Small intestine (tissue), 7 donors: ENCODE data around the gene JAKMIP2. TPM values are rescaled to one million over a fixed set of nuclear protein-coding genes. Genes with fewer than 3 reads are reported as not detected.

ENCODE experiments used
- DNase-seq, 2 donors: peaks; one replicate each; pipeline versions ENCODE4 v3.0.0 to v3.0.0-alpha.2; 2013
- FAIRE-seq: peaks from 2 replicates; lab custom pipeline; 2012; peaks lifted over from hg19 to GRCh38; lab: Jason Lieb, UNC
- H3K27ac ChIP-seq, 3 donors: one replicate each; pipeline ENCODE4 v1.5.1; 2013; ENCODE audit warnings: low read length in 2 of 3, mild to moderate bottlenecking in 2 of 3, control low read depth in 1 of 3, inconsistent platforms in 1 of 3, low read depth in 1 of 3, moderate library complexity in 1 of 3
- H3K27me3 ChIP-seq, 3 donors: one replicate each; pipeline ENCODE4 v1.6.1; 2013; ENCODE audit warnings: low read length in 3 of 3, inconsistent platforms in 1 of 3; ENCODE audit not compliant: control insufficient read depth in 3 of 3, insufficient read depth in 3 of 3
- H3K36me3 ChIP-seq, 3 donors: one replicate each; pipeline ENCODE4 v1.6.1; 2013; ENCODE audit warnings: low read length in 3 of 3, inconsistent platforms in 1 of 3, low read depth in 1 of 3, mild to moderate bottlenecking in 1 of 3, moderate library complexity in 1 of 3; ENCODE audit not compliant: control insufficient read depth in 3 of 3, insufficient read depth in 2 of 3
- H3K4me1 ChIP-seq, 3 donors: one replicate each; pipeline ENCODE4 v1.6.1; 2013; ENCODE audit warnings: low read length in 2 of 3, inconsistent platforms in 1 of 3, low read depth in 1 of 3, mild to moderate bottlenecking in 1 of 3, moderate library complexity in 1 of 3; ENCODE audit not compliant: control insufficient read depth in 3 of 3, insufficient read depth in 2 of 3
- H3K4me3 ChIP-seq, 3 donors: one replicate each; pipeline ENCODE4 v1.5.1; 2013; ENCODE audit warnings: low read length in 3 of 3, control low read depth in 1 of 3, inconsistent platforms in 1 of 3, low read depth in 1 of 3, mild to moderate bottlenecking in 1 of 3, moderate library complexity in 1 of 3
- H3K9me3 ChIP-seq, 2 donors: one replicate each; pipeline ENCODE4 v1.6.1; 2013; ENCODE audit warnings: low read depth in 1 of 2, low read length in 1 of 2; ENCODE audit not compliant: control insufficient read depth in 2 of 2, insufficient read depth in 1 of 2
- WGBS, 3 donors: extraction: QIAGEN DNeasy Blood & Tissue Kit; methylation state at CpG; one replicate each; pipeline ENCODE4 v1.1.7; 2013; 5-methylcytosine and 5-hydroxymethylcytosine counted together
- polyA plus RNA-seq, 4 donors: library from polyadenylated mRNA; stranded (reverse) in 3 of 4; unstranded in 1 of 4; fragments of 200-250 nt in 3 of 4; fragments of 120-200 nt in 1 of 4; gene quantifications; one replicate each; pipeline versions ENCODE4 v1.2.1 to v1.2.3, GENCODE V29; 2013
- donor health status: healthy with polysubstance abuse.
- donor health status: control.
- donor health status: control.
- donor health status: Bipolar disorder and iron deficiency.
- donor health status: healthy.

Gene JAKMIP2
- polyA plus RNA-seq, 4 donors, result 0.22 to 1.0 (median 0.42) TPM

DNA sequence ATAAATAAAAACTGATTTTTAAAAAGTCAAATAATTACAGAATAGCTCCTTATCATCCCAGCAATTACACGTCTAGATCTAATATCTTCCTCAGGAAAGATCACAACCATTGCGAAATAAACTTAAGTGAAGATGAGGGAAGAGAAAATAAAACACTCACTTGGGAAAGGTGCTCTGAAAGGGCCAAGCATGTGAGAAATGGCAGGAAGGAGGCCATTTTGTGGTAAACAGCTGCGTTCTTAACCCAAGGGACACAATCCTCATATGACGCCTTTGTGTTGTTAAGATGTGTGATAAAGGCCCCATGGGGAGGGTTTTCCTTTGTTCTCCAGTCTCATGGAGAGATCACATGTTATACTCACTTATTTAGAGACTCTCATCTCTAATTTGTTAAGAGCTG, 32.5 kb downstream of the JAKMIP2 start:
- DNase-seq (no peak), FAIRE-seq (no peak)
- WGBS, 3 donors, result 61 to 84% (median 82%) methylated on average over 4 of the region's 4 CpGs
- Histone ChIP-seq H3K9me3 (no peaks in the 10 kb centered on the region), H3K4me3 (no peak overlapping the region), H3K27me3 (no peaks in the 10 kb centered on the region), H3K4me1 (no peaks in the 10 kb centered on the region), H3K36me3 (no peaks in the 10 kb centered on the region), H3K27ac (no peak overlapping the region)

- Histone ChIP-seq H3K27me3 (no peaks in the 10 kb centered on the region), H3K4me1 (no peaks in the 10 kb centered on the region), H3K4me3 (no peak overlapping the region), H3K9me3 (no peaks in the 10 kb centered on the region), H3K27ac (no peak overlapping the region), H3K36me3 (no peaks in the 10 kb centered on the region)
- FAIRE-seq, result no peak
- DNase-seq, result no peak
- WGBS, 3 donors, result 66 to 85% (median 72%) methylated on average over 2 of the region's 2 CpGs
These were observed 33.9 kb downstream of the JAKMIP2 start for GRCh38 chr5:147748590-147748989.

GRCh38 chr5:147746986-147747385, 35.5 kb downstream of the JAKMIP2 start:
- FAIRE-seq (no peak), DNase-seq (no peak)
- Histone ChIP-seq H3K4me3 (no peak overlapping the region), H3K4me1 (no peaks in the 10 kb centered on the region), H3K9me3 (no peaks in the 10 kb centered on the region), H3K36me3 (no peaks in the 10 kb centered on the region), H3K27ac (no peak overlapping the region), H3K27me3 (no peaks in the 10 kb centered on the region)
- 71 to 79% (median 73%) methylated on average over 3 of the region's 3 CpGs for WGBS, 3 donors

DNA sequence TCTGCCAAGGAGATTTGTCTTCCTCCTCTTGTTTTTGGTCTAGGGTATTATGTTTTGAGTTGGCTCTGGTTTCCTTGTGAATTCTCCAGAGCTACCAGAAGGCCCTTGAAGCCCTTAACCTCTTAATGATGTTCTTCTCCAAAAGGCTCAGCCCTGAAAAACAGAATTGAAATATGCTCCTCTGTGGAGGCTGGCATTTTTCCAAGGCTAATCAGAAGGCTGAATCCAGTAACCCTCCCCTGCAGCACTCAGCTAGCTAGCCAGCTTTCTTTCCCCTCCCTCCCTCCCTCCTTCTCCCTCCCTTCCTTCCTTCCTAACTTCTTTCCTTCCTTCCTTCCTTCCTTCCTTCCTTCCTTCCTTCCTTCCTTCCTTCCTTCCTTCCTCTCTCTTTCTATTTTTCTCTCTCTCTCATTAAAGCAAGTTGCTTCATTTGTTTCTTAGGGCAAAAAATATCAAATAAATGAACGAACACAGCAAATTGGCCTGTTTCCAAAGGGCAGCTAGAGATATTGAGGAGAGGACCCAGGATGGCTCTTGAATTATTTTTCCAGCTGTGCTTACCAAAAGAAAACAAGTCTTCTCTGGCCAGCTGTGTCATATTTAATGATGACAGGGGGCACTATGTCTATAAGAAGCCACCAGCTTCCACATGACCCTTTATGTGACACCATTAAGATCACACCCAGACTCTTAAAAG, 38.7 kb downstream of the JAKMIP2 start:
- H3K27me3 ChIP-seq, result no peaks in the 10 kb centered on the region
- no peak for FAIRE-seq
- no peaks in the 10 kb centered on the region for H3K36me3 ChIP-seq
- no peak for DNase-seq
- WGBS, 3 donors, result 19 to 46% (median 29%) methylated on average over 1 of the region's 1 CpG
- H3K27ac ChIP-seq, result no peak overlapping the region
- no peaks in the 10 kb centered on the region for H3K9me3 ChIP-seq
- H3K4me3 ChIP-seq, result no peak overlapping the region
- no peaks in the 10 kb centered on the region for H3K4me1 ChIP-seq

GRCh38 chr5:147743012-147743411, 39.5 kb downstream of the JAKMIP2 start:
- FAIRE-seq (no peak), DNase-seq (no peak)
- Histone ChIP-seq H3K27me3 (no peaks in the 10 kb centered on the region), H3K36me3 (no peaks in the 10 kb centered on the region), H3K27ac (no peak overlapping the region), H3K9me3 (no peaks in the 10 kb centered on the region), H3K4me1 (no peaks in the 10 kb centered on the region), H3K4me3 (no peak overlapping the region)
- 78 to 92% (median 88%) methylated on average over 2 of the region's 2 CpGs for WGBS, 3 donors

DNA sequence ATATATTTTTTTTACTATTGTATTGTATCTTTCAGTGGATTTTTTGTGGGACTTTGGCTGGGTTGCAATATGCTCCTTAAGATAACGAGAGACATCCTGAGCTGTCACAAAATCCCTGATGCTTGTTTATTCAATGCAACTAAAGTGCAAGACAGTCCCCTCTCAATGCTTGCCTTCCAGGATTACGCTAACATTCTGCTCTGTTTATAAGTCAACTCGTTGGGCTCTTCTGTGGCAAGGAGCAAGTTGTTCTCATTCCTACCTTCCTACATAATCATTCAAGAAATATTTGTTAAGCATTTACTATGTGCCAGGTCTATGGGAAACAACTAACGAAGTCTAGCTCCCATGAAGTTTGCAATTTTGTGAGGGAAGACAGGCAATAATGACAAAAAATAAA, 40.4 kb downstream of the JAKMIP2 start:
- Histone ChIP-seq H3K27me3 (no peaks in the 10 kb centered on the region), H3K4me3 (no peak overlapping the region), H3K27ac (no peak overlapping the region), H3K36me3 (no peaks in the 10 kb centered on the region), H3K9me3 (no peaks in the 10 kb centered on the region), H3K4me1 (no peaks in the 10 kb centered on the region)
- FAIRE-seq, result no peak
- 71 to 86% (median 85%) methylated on average over 4 of the region's 4 CpGs for WGBS, 3 donors
- DNase-seq, result no peak

GRCh38 chr5:147740864-147741263, 41.7 kb downstream of the JAKMIP2 start:
- Histone ChIP-seq H3K9me3 (no peaks in the 10 kb centered on the region), H3K36me3 (no peaks in the 10 kb centered on the region), H3K27ac (no peak overlapping the region), H3K27me3 (no peaks in the 10 kb centered on the region), H3K4me1 (no peaks in the 10 kb centered on the region), H3K4me3 (no peak overlapping the region)
- WGBS, 3 donors, result 97 to 100% (median 98%) methylated on average over 4 of the region's 4 CpGs
- DNase-seq (no peak), FAIRE-seq (no peak)

- Histone ChIP-seq H3K27ac (no peak overlapping the region), H3K9me3 (no peaks in the 10 kb centered on the region), H3K4me1 (no peaks in the 10 kb centered on the region), H3K4me3 (no peak overlapping the region), H3K36me3 (no peaks in the 10 kb centered on the region), H3K27me3 (no peaks in the 10 kb centered on the region)
- 17 to 36% (median 24%) methylated on average over 3 of the region's 3 CpGs for WGBS, 3 donors
- FAIRE-seq, result no peak
- DNase-seq, result no peak
These were observed 44.6 kb downstream of the JAKMIP2 start for GRCh38 chr5:147737921-147738320.

GRCh38 chr5:147735621-147736125, 46.9 kb downstream of the JAKMIP2 start:
- no peak for FAIRE-seq
- Histone ChIP-seq H3K9me3 (no peaks in the 10 kb centered on the region), H3K4me3 (no peak overlapping the region), H3K4me1 (no peaks in the 10 kb centered on the region), H3K36me3 (no peaks in the 10 kb centered on the region), H3K27me3 (no peaks in the 10 kb centered on the region), H3K27ac (no peak overlapping the region)
- DNase-seq, result no peak
